Measurements from ENCODE around the gene LPAR3.

- TF ChIP-seq EZH2phosphoT487 (IDR thresholded peaks at IDR 0.05; ENCODE audit: insufficient read depth, low read depth) (no peak), EZH2 (IDR thresholded peaks at IDR 0.05; ENCODE audit: insufficient read depth, poor library complexity, severe bottlenecking) (no peak)
These were observed 46.6 kb downstream of the LPAR3 start for GRCh38 chr1:84846387-84846786.
